GM23248 (cell line): Measurements from ENCODE around the gene NCBP2. TPM values are rescaled to one million over a fixed set of nuclear protein-coding genes. Genes with fewer than 3 reads are reported as not detected.

Experiments used
- DNase-seq: peaks from one replicate; pipeline ENCODE4 v3.0.0-alpha.2; 2015
- H2AFZ ChIP-seq: fragments of 200-600 bp; sonication (generic); 2 replicates; pipeline ENCODE4 v1.6.1; 2016; ENCODE audit warnings: antibody characterized with exemption
- H3F3A ChIP-seq: fragments of 200-600 bp; sonication (generic); 2 replicates; pipeline ENCODE4 v1.6.1; 2016; ENCODE audit warnings: mild to moderate bottlenecking, antibody characterized with exemption, mixed run types; ENCODE audit not compliant: insufficient read depth
- H3K27ac ChIP-seq: fragments of 200-600 bp; sonication (generic); 2 replicates; pipeline ENCODE4 v1.5.1; 2016; ENCODE audit warnings: mild to moderate bottlenecking
- H3K27me3 ChIP-seq: fragments of 200-600 bp; sonication (generic); replicated peaks from 2 replicates; pipeline ENCODE4 v1.6.1; 2016; ENCODE audit warnings: mild to moderate bottlenecking; ENCODE audit not compliant: insufficient read depth
- H3K36me3 ChIP-seq: fragments of 200-600 bp; sonication (generic); 2 replicates; pipeline ENCODE4 v1.6.1; 2016; ENCODE audit warnings: low read depth, mild to moderate bottlenecking
- H3K4me1 ChIP-seq: fragments of 200-600 bp; sonication (generic); 2 replicates; pipeline ENCODE4 v1.6.1; 2016; ENCODE audit warnings: mild to moderate bottlenecking; ENCODE audit not compliant: insufficient read depth
- H3K4me2 ChIP-seq: fragments of 200-600 bp; sonication (generic); one replicate; pipeline ENCODE4 v1.6.1; 2016; ENCODE audit warnings: mild to moderate bottlenecking; ENCODE audit not compliant: unreplicated experiment
- H3K4me3 ChIP-seq: fragments of 200-600 bp; sonication (generic); 2 replicates; pipeline ENCODE4 v1.5.1; 2016; ENCODE audit warnings: mild to moderate bottlenecking
- H3K79me2 ChIP-seq: fragments of 200-600 bp; sonication (generic); 2 replicates; pipeline ENCODE4 v1.6.1; 2016; ENCODE audit warnings: mild to moderate bottlenecking; ENCODE audit not compliant: insufficient read depth
- H3K9ac ChIP-seq: fragments of 200-600 bp; sonication (generic); 2 replicates; pipeline ENCODE4 v1.6.1; 2016; ENCODE audit warnings: mild to moderate bottlenecking
- H3K9me2 ChIP-seq: fragments of 200-600 bp; sonication (generic); 2 replicates; pipeline ENCODE4 v1.6.1; 2016; ENCODE audit warnings: mixed run types, mild to moderate bottlenecking, moderate library complexity; ENCODE audit not compliant: insufficient read depth
- H3K9me3 ChIP-seq: fragments of 200-600 bp; sonication (generic); one replicate; pipeline ENCODE4 v1.6.1; 2017; ENCODE audit warnings: low read depth
- H4K20me1 ChIP-seq: fragments of 200-600 bp; sonication (generic); 2 replicates; pipeline ENCODE4 v1.6.0; 2016; ENCODE audit not compliant: insufficient read depth
- EZH2 ChIP-seq: fragments of 200-600 bp; sonication (generic); IDR thresholded peaks from 2 replicates; pipeline ENCODE4 v1.6.1; 2018; ENCODE audit warnings: antibody characterized with exemption, mild to moderate bottlenecking; ENCODE audit not compliant: insufficient read depth, poor library complexity, severe bottlenecking
- EZH2phosphoT487 ChIP-seq: fragments of 200-600 bp; sonication (generic); IDR thresholded peaks from 2 replicates; pipeline ENCODE4 v1.6.1; 2018; ENCODE audit warnings: antibody characterized with exemption, moderate library complexity, mild to moderate bottlenecking, low read depth; ENCODE audit not compliant: insufficient read depth
- WGBS, 2 experiments: methylation state at CpG; one replicate each; pipeline ENCODE4 v1.1.6; 2015 to 2017; ENCODE audit warnings: low lambda C conversion rate in 2 of 2, low coverage in 1 of 2; ENCODE audit errors: missing lambda C conversion rate in 2 of 2; 5-methylcytosine and 5-hydroxymethylcytosine counted together
- in situ Hi-C: fragments of 300-500 bp; cut with MboI; formaldehyde crosslinking; loops from 2 replicates; pipeline ENCODE4 v1.15.0; 2020
- polyA plus RNA-seq: library from polyadenylated mRNA; unstranded; fragments of >200 nt; fragmentation: Nextera tagmentation; extraction: Ambion mirVana; gene quantifications from 2 replicates; pipeline ENCODE4 v1.2.1, GENCODE V29; 2016
- total RNA-seq: library from RNA; depleted of rRNA; stranded (reverse); fragments of >200 nt; shearing (Covaris generic); gene quantifications from 2 replicates; pipeline ENCODE4 v1.2.3, GENCODE V29; 2014

The NCBP2 gene
- total and polyA plus RNA-seq, 2 experiments from 2014 or later, result 75.3 to 107 TPM

DNA sequence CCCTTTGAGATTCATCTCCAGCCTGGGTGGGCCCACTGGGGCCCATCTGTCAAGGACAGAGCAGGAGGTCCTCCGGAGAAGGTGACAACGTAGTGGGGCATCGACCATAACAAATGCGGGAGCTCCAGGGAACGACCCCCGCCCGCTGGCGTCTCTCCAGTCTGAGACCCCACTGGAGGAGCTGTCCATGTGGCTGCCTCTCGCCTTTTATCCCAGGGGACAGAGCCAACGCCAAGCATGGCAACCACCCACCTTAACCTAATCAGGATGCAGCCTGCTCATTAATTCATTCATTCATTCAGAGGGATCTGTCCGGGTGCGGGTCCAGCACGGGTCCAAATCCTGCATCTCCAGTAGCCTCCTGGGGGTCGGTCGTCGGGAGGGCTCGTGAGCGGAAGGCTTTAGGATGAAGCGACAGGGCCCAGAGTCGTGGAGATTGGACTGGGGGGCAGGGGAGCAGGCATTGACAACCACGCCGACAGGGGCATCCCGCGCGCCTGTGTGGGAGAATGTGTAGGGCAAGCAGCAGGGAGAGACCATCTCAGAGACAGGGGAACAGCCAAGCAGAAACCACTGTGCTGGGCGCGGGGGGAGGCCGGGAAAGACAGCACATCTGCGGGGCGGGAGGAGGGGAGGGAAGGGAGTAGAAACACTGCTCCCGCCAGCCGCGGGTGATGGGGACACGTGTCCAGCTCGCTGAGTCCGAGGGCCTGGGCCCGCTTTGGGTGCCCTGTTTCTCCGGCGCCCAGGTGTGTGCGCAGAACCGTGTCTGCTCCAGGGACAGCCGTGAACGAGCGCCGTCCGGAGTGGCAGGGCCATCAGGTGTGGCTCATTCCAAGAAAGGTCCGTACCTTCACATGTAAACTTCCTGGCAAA is 24.4 kb upstream of the NCBP2 start:
- DNase-seq, result no peak
- Histone ChIP-seq H3K4me1 (no peaks in the 10 kb centered on the region), H3K36me3 (no peaks in the 10 kb centered on the region), H3K9me3 (no peaks in the 10 kb centered on the region), H3K27me3 (no peaks in the 10 kb centered on the region), H3F3A (no peaks in the 10 kb centered on the region), H3K79me2 (no peaks in the 10 kb centered on the region), H3K4me2 (no peak overlapping the region), H3K27ac (no peak overlapping the region), H3K9ac (no peak overlapping the region), H3K4me3 (no peak overlapping the region), H3K9me2 (no peaks in the 10 kb centered on the region), H2AFZ (no peak overlapping the region), H4K20me1 (no peaks in the 10 kb centered on the region)
- WGBS, 2 experiments, result 78 to 82% methylated on average over 31 to 47 of the region's 47 CpGs
- in situ Hi-C loops, result no loop called here
- TF ChIP-seq EZH2 (no peak), EZH2phosphoT487 (no peak)

DNA sequence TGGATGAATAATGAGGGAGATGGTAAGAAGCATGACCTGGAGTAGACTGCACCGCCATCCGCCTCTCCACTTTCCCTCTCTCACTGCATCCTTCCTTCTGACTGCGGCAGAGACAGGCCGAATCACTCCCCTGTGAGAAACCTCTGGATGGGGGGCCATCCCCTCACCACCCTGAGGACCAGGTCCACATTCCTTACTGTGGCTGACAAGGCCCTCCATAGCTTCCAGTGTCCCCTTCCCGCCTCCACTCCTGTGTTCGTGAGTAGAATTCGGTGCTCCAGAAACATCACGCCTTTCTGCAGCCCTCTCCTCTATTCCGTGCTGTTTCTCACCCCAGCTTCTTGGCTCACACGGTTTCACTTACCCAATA is 23.5 kb upstream of the NCBP2 start:
- WGBS, 2 experiments, result 89 to 90% methylated on average over 10 of the region's 10 CpGs

DNA sequence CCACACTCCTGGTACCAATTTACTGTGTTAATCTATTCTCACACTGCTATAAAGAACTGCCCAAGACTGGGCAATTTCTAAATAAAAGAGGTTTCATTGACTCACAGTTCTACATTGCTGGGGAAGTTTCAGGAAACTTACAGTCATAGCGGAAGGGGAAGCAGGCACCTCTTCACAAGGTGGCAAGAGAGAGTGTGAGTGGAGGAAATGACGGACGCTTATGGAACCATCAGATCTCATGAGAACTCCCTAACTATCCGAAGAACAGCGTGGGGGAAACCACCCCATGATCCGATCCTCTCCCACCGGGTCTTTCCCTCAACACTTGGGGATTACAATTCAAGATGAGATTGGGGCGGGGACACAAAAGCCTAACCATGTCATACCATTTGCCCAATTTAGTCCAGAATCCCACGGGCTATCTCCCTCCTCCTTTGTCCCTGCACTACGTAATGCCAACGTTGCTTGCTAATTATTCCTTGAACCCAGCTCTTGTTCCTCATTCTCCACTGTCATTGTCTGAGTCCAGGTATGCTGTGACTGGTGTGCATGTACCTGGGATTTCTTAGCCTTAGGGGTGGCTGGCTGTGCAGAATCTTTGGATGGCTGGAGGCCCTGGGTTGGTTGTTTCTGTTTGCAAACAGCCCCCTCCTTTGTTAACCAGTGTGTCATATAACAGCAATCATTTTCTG is 22.9 kb upstream of the NCBP2 start:
- no peaks in the 10 kb centered on the region for H3K9me2 ChIP-seq
- no peaks in the 10 kb centered on the region for H4K20me1 ChIP-seq
- H3K27ac ChIP-seq, result no peak overlapping the region
- in situ Hi-C loops, result no loop called here
- H3K4me1 ChIP-seq, result no peaks in the 10 kb centered on the region
- H3F3A ChIP-seq, result no peaks in the 10 kb centered on the region
- no peaks in the 10 kb centered on the region for H3K36me3 ChIP-seq
- no peaks in the 10 kb centered on the region for H3K27me3 ChIP-seq
- DNase-seq, result no peak
- no peak overlapping the region for H2AFZ ChIP-seq
- H3K4me2 ChIP-seq, result no peak overlapping the region
- TF ChIP-seq EZH2 (no peak), EZH2phosphoT487 (no peak)
- WGBS, 2 experiments, result 95 to 96% methylated on average over 11 of the region's 11 CpGs
- H3K9ac ChIP-seq, result no peak overlapping the region
- H3K9me3 ChIP-seq, result no peaks in the 10 kb centered on the region
- H3K4me3 ChIP-seq, result no peak overlapping the region
- H3K79me2 ChIP-seq, result no peaks in the 10 kb centered on the region

More for the DNA sequence above, 23.5 kb upstream of the NCBP2 start:
- Histone ChIP-seq H4K20me1 (no peaks in the 10 kb centered on the region), H3K27me3 (no peaks in the 10 kb centered on the region), H2AFZ (no peak overlapping the region), H3K4me2 (no peak overlapping the region), H3K79me2 (no peaks in the 10 kb centered on the region), H3K36me3 (no peaks in the 10 kb centered on the region), H3F3A (no peaks in the 10 kb centered on the region), H3K4me1 (no peaks in the 10 kb centered on the region), H3K9ac (no peak overlapping the region), H3K9me2 (no peaks in the 10 kb centered on the region), H3K27ac (no peak overlapping the region), H3K9me3 (no peaks in the 10 kb centered on the region), H3K4me3 (no peak overlapping the region)
- DNase-seq, result no peak
- in situ Hi-C loops, result no loop called here
- TF ChIP-seq EZH2phosphoT487 (no peak), EZH2 (no peak)

DNA sequence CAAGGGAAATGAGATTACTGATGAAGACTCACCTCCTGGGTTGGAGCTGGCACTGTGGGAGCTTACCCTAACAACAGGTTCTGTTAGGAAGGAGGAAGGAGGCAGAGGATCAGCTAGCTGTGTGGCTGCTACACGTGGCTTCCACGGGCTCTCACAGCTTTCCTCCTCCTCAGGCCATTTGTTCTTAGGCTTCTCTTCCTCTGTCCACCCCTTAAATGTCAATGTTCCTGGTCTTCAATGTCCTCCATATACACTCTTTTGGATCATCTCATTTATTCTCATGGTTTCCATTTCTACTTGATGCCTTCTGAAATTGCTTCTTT is 21.3 kb upstream of the NCBP2 start:
- Histone ChIP-seq H3K4me1 (no peaks in the 10 kb centered on the region), H3F3A (no peaks in the 10 kb centered on the region), H3K27ac (no peak overlapping the region), H3K36me3 (no peaks in the 10 kb centered on the region), H3K79me2 (no peaks in the 10 kb centered on the region), H3K27me3 (no peaks in the 10 kb centered on the region), H3K4me3 (no peak overlapping the region), H4K20me1 (no peaks in the 10 kb centered on the region), H3K9ac (no peak overlapping the region), H2AFZ (no peak overlapping the region), H3K9me2 (no peaks in the 10 kb centered on the region), H3K9me3 (no peaks in the 10 kb centered on the region), H3K4me2 (no peak overlapping the region)
- DNase-seq, result no peak
- in situ Hi-C loops, result no loop called here
- TF ChIP-seq EZH2 (no peak), EZH2phosphoT487 (no peak)
- 96 to 98% methylated on average over 2 of the region's 2 CpGs for whole genome bisulfite sequencing, 2 experiments
